Neural cell (in vitro differentiated cells): Measurements from ENCODE around the gene LRMDA. TPM values are rescaled to one million over a fixed set of nuclear protein-coding genes. Genes with fewer than 3 reads are reported as not detected.

ENCODE experiments used
- H2AFZ ChIP-seq: fragments of 200-600, 300-800 bp; sonication (generic), shearing (Covaris generic); 2 replicates; pipeline ENCODE4 v1.6.0; 2014; ENCODE audit warnings: low read depth, mild to moderate bottlenecking, antibody characterized with exemption, low read length, moderate library complexity
- H3F3A ChIP-seq: fragments of 200-600 bp; shearing (Covaris generic); 2 replicates; pipeline ENCODE4 v1.6.1; 2016; ENCODE audit warnings: mild to moderate bottlenecking, moderate library complexity, mixed read lengths, antibody characterized with exemption, low read length; ENCODE audit not compliant: insufficient read depth, poor library complexity, severe bottlenecking
- H3K27ac ChIP-seq: fragments of 200-600, 300-800 bp; sonication (generic), shearing (Covaris generic); 2 replicates; pipeline ENCODE4 v1.5.1; 2014; ENCODE audit warnings: mild to moderate bottlenecking, low read length, moderate library complexity
- H3K27me3 ChIP-seq: fragments of 300-800, 200-600 bp; sonication (generic), shearing (Covaris generic); 2 replicates; pipeline ENCODE4 v1.6.0; 2014; ENCODE audit warnings: mild to moderate bottlenecking, low read depth, low read length, moderate library complexity; ENCODE audit not compliant: insufficient read depth
- H3K36me3 ChIP-seq: fragments of 300-800, 200-600 bp; sonication (generic), shearing (Covaris generic); 2 replicates; pipeline ENCODE4 v1.5.1; 2014; ENCODE audit warnings: mild to moderate bottlenecking, antibody characterized with exemption, low read length, moderate library complexity; ENCODE audit not compliant: insufficient read depth
- H3K4me2 ChIP-seq: fragments of 300-800, 200-600 bp; sonication (generic), shearing (Covaris generic); 2 replicates; pipeline ENCODE4 v1.6.0; 2014; ENCODE audit warnings: mild to moderate bottlenecking, low read length
- H3K4me3 ChIP-seq: fragments of 300-800, 200-600 bp; sonication (generic), shearing (Covaris generic); 2 replicates; pipeline ENCODE4 v1.5.1; 2014; ENCODE audit warnings: mild to moderate bottlenecking, low read length, moderate library complexity
- H3K79me2 ChIP-seq: fragments of 200-600 bp; shearing (Covaris generic); replicated peaks from 2 replicates; pipeline ENCODE4 v1.6.0; 2014; ENCODE audit warnings: mild to moderate bottlenecking, low read length, moderate library complexity; ENCODE audit not compliant: insufficient read depth
- H3K9ac ChIP-seq: fragments of 300-800, 200-600 bp; sonication (generic), shearing (Covaris generic); 2 replicates; pipeline ENCODE4 v1.6.1; 2016; ENCODE audit warnings: mild to moderate bottlenecking, low read length, mixed read lengths
- H3K9me2 ChIP-seq: fragments of 200-600 bp; shearing (Covaris generic); 2 replicates; pipeline ENCODE4 v1.6.1; 2016; ENCODE audit warnings: mild to moderate bottlenecking, low read length, mixed read lengths; ENCODE audit not compliant: insufficient read depth
- H3K9me3 ChIP-seq: fragments of 200-600, 300-800 bp; sonication (generic), shearing (Covaris generic); 2 replicates; pipeline ENCODE4 v1.6.1; 2016; ENCODE audit warnings: mild to moderate bottlenecking, mixed run types, low read length, moderate library complexity, mixed read lengths
- H4K20me1 ChIP-seq: fragments of 200-600 bp; shearing (Covaris generic); 2 replicates; pipeline ENCODE4 v1.6.1; 2016; ENCODE audit warnings: mild to moderate bottlenecking, mixed run types; ENCODE audit not compliant: insufficient read depth
- CTCF ChIP-seq: fragments of 450-650 bp; IDR thresholded peaks from 2 replicates; pipeline ENCODE4 v1.5.1; 2014; ENCODE audit warnings: antibody characterized with exemption, mild to moderate bottlenecking, moderate library complexity; ENCODE audit not compliant: poor library complexity, severe bottlenecking
- EP300 ChIP-seq: fragments of 450-650 bp; conservative IDR thresholded peaks from 2 replicates; pipeline ENCODE4 v1.6.1; 2014; ENCODE audit warnings: antibody characterized with exemption, mild to moderate bottlenecking, moderate library complexity; ENCODE audit not compliant: poor library complexity, severe bottlenecking
- EZH2 ChIP-seq: fragments of 200-600, 300-800 bp; shearing (Covaris generic), sonication (generic); IDR thresholded peaks from 2 replicates; pipeline ENCODE4 v1.6.1; 2014; ENCODE audit warnings: antibody characterized with exemption, low read length, borderline replicate concordance, mild to moderate bottlenecking; ENCODE audit not compliant: insufficient read depth, poor library complexity, severe bottlenecking
- MXI1 ChIP-seq: fragments of 450-650 bp; conservative IDR thresholded peaks from 2 replicates; pipeline ENCODE4 v1.6.1; 2014; ENCODE audit warnings: antibody characterized with exemption, mild to moderate bottlenecking; ENCODE audit not compliant: poor library complexity, severe bottlenecking
- POLR2AphosphoS5 ChIP-seq: IDR thresholded peaks from 2 replicates; pipeline ENCODE4 v1.6.1; 2012
- RAD21 ChIP-seq: fragments of 450-650 bp; conservative IDR thresholded peaks from 2 replicates; pipeline ENCODE4 v1.6.1; 2014; ENCODE audit warnings: antibody characterized with exemption, mild to moderate bottlenecking, moderate library complexity
- REST ChIP-seq: IDR thresholded peaks from 2 replicates; pipeline ENCODE4 v1.6.1; 2012; ENCODE audit warnings: borderline replicate concordance
- SMC3 ChIP-seq: fragments of 450-650 bp; conservative IDR thresholded peaks from 2 replicates; pipeline ENCODE4 v1.6.1; 2014; ENCODE audit warnings: antibody characterized with exemption, mild to moderate bottlenecking, moderate library complexity; ENCODE audit not compliant: poor library complexity
- TAF1 ChIP-seq: IDR thresholded peaks from 2 replicates; pipeline ENCODE4 v1.6.1; 2012; ENCODE audit warnings: low read depth
- polyA plus RNA-seq: library from polyadenylated mRNA; depleted of rRNA; stranded (reverse); fragments of >200 nt; gene quantifications from 2 replicates; pipeline ENCODE4 v1.2.3, GENCODE V29; 2014

Gene LRMDA
- polyA plus RNA-seq, 1 donor from 2014 or later: 5.6 TPM

DNA sequence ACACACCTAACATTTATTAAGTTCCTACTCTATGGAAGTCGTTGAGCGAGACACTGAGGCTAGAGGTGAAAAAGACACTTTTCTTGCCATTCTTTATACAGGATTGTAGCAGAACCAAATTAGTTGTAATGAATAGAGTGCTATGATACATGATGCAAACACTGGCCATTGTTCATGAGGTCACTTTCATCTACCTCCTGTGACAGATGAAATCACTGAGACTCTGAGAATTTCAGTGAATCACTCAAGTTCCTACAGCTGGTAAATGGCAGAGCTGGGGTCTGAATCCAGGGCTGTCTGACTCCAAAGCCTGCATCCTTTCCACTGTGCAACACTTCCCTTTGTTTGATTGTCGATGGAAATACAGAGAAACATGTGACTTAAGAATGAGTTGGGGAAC, 657.6 kb downstream of the LRMDA start:
- no peaks in the 10 kb centered on the region for H3K9me2 ChIP-seq
- H3K27ac ChIP-seq: no peak overlapping the region
- no peaks in the 10 kb centered on the region for H3K27me3 ChIP-seq
- no peaks in the 10 kb centered on the region for H3F3A ChIP-seq
- TF ChIP-seq EP300: no peak
- no peak for TF ChIP-seq REST
- no peak overlapping the region for H3K9ac ChIP-seq
- H2AFZ ChIP-seq: no peak overlapping the region
- H3K36me3 ChIP-seq: no peaks in the 10 kb centered on the region
- no peaks in the 10 kb centered on the region for H3K9me3 ChIP-seq
- no peak overlapping the region for H3K4me2 ChIP-seq
- no peak overlapping the region for H3K4me3 ChIP-seq
- no peaks in the 10 kb centered on the region for H3K79me2 ChIP-seq
- no peaks in the 10 kb centered on the region for H4K20me1 ChIP-seq

- Histone ChIP-seq H3K4me2 (no peak overlapping the region), H3K27ac (no peak overlapping the region), H3K27me3 (no peaks in the 10 kb centered on the region), H3K36me3 (no peaks in the 10 kb centered on the region), H3K79me2 (no peaks in the 10 kb centered on the region), H3K9ac (no peak overlapping the region), H3K4me3 (no peak overlapping the region), H2AFZ (no peak overlapping the region), H3F3A (no peaks in the 10 kb centered on the region), H3K9me3 (no peaks in the 10 kb centered on the region), H3K9me2 (no peaks in the 10 kb centered on the region), H4K20me1 (no peaks in the 10 kb centered on the region)
- TF ChIP-seq EP300 (no peak), TAF1 (no peak), MXI1 (no peak), RAD21 (no peak), SMC3 (no peak), CTCF (no peak), EZH2 (no peak), POLR2AphosphoS5 (no peak), REST (no peak)
Observed at GRCh38 chr10:76089556-76090180, 658.2 kb downstream of the LRMDA start.
